ENCODE data around the gene DHRS7. TPM values are rescaled to one million over a fixed set of nuclear protein-coding genes. Genes with fewer than 3 reads are reported as not detected.

The DHRS7 gene
- total and polyA plus RNA-seq, 9 of the 15 experiments (the other 6 are each of a cell fraction or from before 2014, with no cell fraction given) = 10.2 to 20.1 (median 15.7) TPM

Other genes starting within 250 kb of the DHRS7 start
- not detected in 2 replicates for gene LRRC9, start 245.3 kb downstream of the DHRS7 start, total RNA-seq (2014; rRNA removed)
- gene LRRC9, start 245.3 kb downstream of the DHRS7 start, total RNA-seq (2014; rRNA removed; fragmentation: Illumina TruSeq; extraction: Trizol) = not detected in 2 replicates
- gene LRRC9, start 245.3 kb downstream of the DHRS7 start, total RNA-seq (2015; rRNA removed; fragmentation: Illumina TruSeq; extraction: Trizol) = not detected in 2 replicates
- not detected in 2 replicates for gene LRRC9, start 245.3 kb downstream of the DHRS7 start, total RNA-seq (2021)
- gene LRRC9, start 245.3 kb downstream of the DHRS7 start, polyA plus RNA-seq (2011; rRNA removed) = not detected in 2 replicates
- gene LRRC9, start 245.3 kb downstream of the DHRS7 start, polyA plus RNA-seq (2014; fragmentation: Illumina TruSeq; extraction: Trizol) = not detected in 2 replicates
- not detected for gene LRRC9, start 245.3 kb downstream of the DHRS7 start, polyA plus RNA-seq (2014; fragmentation: Nextera tagmentation; extraction: Ambion mirVana)
- gene LRRC9, start 245.3 kb downstream of the DHRS7 start, polyA plus RNA-seq (2014; rRNA removed) = not detected in 2 replicates
- 18.1 and 21.7 TPM in 2 replicates for gene PCNX4, start 73.5 kb downstream of the DHRS7 start, total RNA-seq (2014; rRNA removed)
- 29.0 and 31.5 TPM in 2 replicates for gene PCNX4, start 73.5 kb downstream of the DHRS7 start, total RNA-seq (2014; rRNA removed; fragmentation: Illumina TruSeq; extraction: Trizol)
- gene PCNX4, start 73.5 kb downstream of the DHRS7 start, total RNA-seq (2015; rRNA removed; fragmentation: Illumina TruSeq; extraction: Trizol) = 40.9 and 42.8 TPM in 2 replicates
- gene PCNX4, start 73.5 kb downstream of the DHRS7 start, total RNA-seq (2021) = 25.9 and 35.5 TPM in 2 replicates
- gene PCNX4, start 73.5 kb downstream of the DHRS7 start, polyA plus RNA-seq (2011; rRNA removed) = 17.6 and 22.4 TPM in 2 replicates
- gene PCNX4, start 73.5 kb downstream of the DHRS7 start, polyA plus RNA-seq (2014; fragmentation: Illumina TruSeq; extraction: Trizol) = 31.1 and 41.2 TPM in 2 replicates
- gene PCNX4, start 73.5 kb downstream of the DHRS7 start, polyA plus RNA-seq (2014; fragmentation: Nextera tagmentation; extraction: Ambion mirVana) = 10 to 100 TPM; 10.0 to 12.0 TPM
- gene PCNX4, start 73.5 kb downstream of the DHRS7 start, polyA plus RNA-seq (2014; rRNA removed) = 16.2 and 18.8 TPM in 2 replicates
- 5.5 and 6.0 TPM in 2 replicates for gene PPM1A, start 83.8 kb upstream of the DHRS7 start, total RNA-seq (2014; rRNA removed)
- gene PPM1A, start 83.8 kb upstream of the DHRS7 start, total RNA-seq (2014; rRNA removed; fragmentation: Illumina TruSeq; extraction: Trizol) = 16.0 and 22.0 TPM in 2 replicates
- 13.7 TPM in 2 replicates for gene PPM1A, start 83.8 kb upstream of the DHRS7 start, total RNA-seq (2015; rRNA removed; fragmentation: Illumina TruSeq; extraction: Trizol)
- gene PPM1A, start 83.8 kb upstream of the DHRS7 start, total RNA-seq (2021) = 19.3 and 23.9 TPM in 2 replicates
- 13.5 and 21.4 TPM in 2 replicates for gene PPM1A, start 83.8 kb upstream of the DHRS7 start, polyA plus RNA-seq (2011; rRNA removed)
- gene PPM1A, start 83.8 kb upstream of the DHRS7 start, polyA plus RNA-seq (2014; fragmentation: Illumina TruSeq; extraction: Trizol) = 15.2 and 19.4 TPM in 2 replicates
- 10 to 100 TPM; 10.1 to 13.6 TPM for gene PPM1A, start 83.8 kb upstream of the DHRS7 start, polyA plus RNA-seq (2014; fragmentation: Nextera tagmentation; extraction: Ambion mirVana)
- 8.8 and 16.9 TPM in 2 replicates for gene PPM1A, start 83.8 kb upstream of the DHRS7 start, polyA plus RNA-seq (2014; rRNA removed)